ENCODE results near the gene EPHA2. TPM values are rescaled to one million over a fixed set of nuclear protein-coding genes. Genes with fewer than 3 reads are reported as not detected.

The EPHA2 gene
- total and polyA plus RNA-seq, 4 donors = 17.5 to 35.6 (median 20.5) TPM

GRCh38 chr1:16139473-16139962 is 16.4 kb downstream of the EPHA2 start:
- TF ChIP-seq CTCF (IDR thresholded peaks at IDR 0.05; ENCODE audit: control extremely low read depth, extremely low read depth) = no peak
- WGBS, 2 donors = 76 to 78% methylated on average over 3 of the region's 3 CpGs
- H3K36me3 ChIP-seq (ENCODE audit: control insufficient read depth in 4 of 4, insufficient read depth in 4 of 4, low read length in 4 of 4) = peaks cover 0 to 30% (median 6%) of the 10 kb centered on the region in 4 donors
- ATAC-seq (ENCODE audit: insufficient read depth, low FRiP score) = no peak
- DNase-seq = no peak
- peak overlapping the region in 1 of 2 donors; percentile 43 for H3K27ac ChIP-seq (ENCODE audit: low read depth in 1 of 2, low read length in 1 of 2)
- H3K27me3 ChIP-seq (ENCODE audit: control insufficient read depth in 3 of 3, insufficient read depth in 3 of 3, low read length in 2 of 3) = no peaks in the 10 kb centered on the region
- no peak overlapping the region for H3K4me3 ChIP-seq
- H3K9ac ChIP-seq (ENCODE audit: insufficient read depth in 1 of 2, low read length in 2 of 2) = no peak overlapping the region
- H3K9me3 ChIP-seq (ENCODE audit: control insufficient read depth in 4 of 4, insufficient read depth in 3 of 4, low read length in 3 of 4) = no peaks in the 10 kb centered on the region
- H3K4me1 ChIP-seq (ENCODE audit: control insufficient read depth in 5 of 5, insufficient read depth in 5 of 5, low read length in 5 of 5) = peaks cover 0 to 43% (median 19%) of the 10 kb centered on the region in 5 donors

- H3K27ac ChIP-seq (ENCODE audit: low read depth in 1 of 2, low read length in 1 of 2) = peak overlapping the region in 1 of 2 donors; percentile 43
- peaks cover 0 to 36% (median 16%) of the 10 kb centered on the region in 5 donors for H3K4me1 ChIP-seq (ENCODE audit: control insufficient read depth in 5 of 5, insufficient read depth in 5 of 5, low read length in 5 of 5)
- peaks cover 0 to 37% (median 8%) of the 10 kb centered on the region in 4 donors for H3K36me3 ChIP-seq (ENCODE audit: control insufficient read depth in 4 of 4, insufficient read depth in 4 of 4, low read length in 4 of 4)
- no peak overlapping the region for H3K9ac ChIP-seq (ENCODE audit: insufficient read depth in 1 of 2, low read length in 2 of 2)
- no peak overlapping the region for H3K4me3 ChIP-seq
- ATAC-seq (ENCODE audit: insufficient read depth, low FRiP score) (no peak), DNase-seq (peak in 1 of 3 donors; percentile 50)
- H3K27me3 ChIP-seq (ENCODE audit: control insufficient read depth in 3 of 3, insufficient read depth in 3 of 3, low read length in 2 of 3) = no peaks in the 10 kb centered on the region
- 65 to 74% methylated on average over 9 of the region's 9 CpGs for WGBS, 2 donors
- no peak for TF ChIP-seq CTCF (IDR thresholded peaks at IDR 0.05; ENCODE audit: control extremely low read depth, extremely low read depth)
- H3K9me3 ChIP-seq (ENCODE audit: control insufficient read depth in 4 of 4, insufficient read depth in 3 of 4, low read length in 3 of 4) = no peaks in the 10 kb centered on the region
Measured at GRCh38 chr1:16138772-16139221, 17.1 kb downstream of the EPHA2 start.

GRCh38 chr1:16137890-16138467 is 17.9 kb downstream of the EPHA2 start:
- Histone ChIP-seq H3K4me1 (ENCODE audit: control insufficient read depth in 5 of 5, insufficient read depth in 5 of 5, low read length in 5 of 5) (peaks cover 0 to 28% (median 16%) of the 10 kb centered on the region in 5 donors), H3K27ac (ENCODE audit: low read depth in 1 of 2, low read length in 1 of 2) (no peak overlapping the region), H3K9ac (ENCODE audit: insufficient read depth in 1 of 2, low read length in 2 of 2) (no peak overlapping the region), H3K27me3 (ENCODE audit: control insufficient read depth in 3 of 3, insufficient read depth in 3 of 3, low read length in 2 of 3) (no peaks in the 10 kb centered on the region), H3K36me3 (ENCODE audit: control insufficient read depth in 4 of 4, insufficient read depth in 4 of 4, low read length in 4 of 4) (peaks cover 0 to 38% (median 10%) of the 10 kb centered on the region in 4 donors), H3K4me3 (no peak overlapping the region), H3K9me3 (ENCODE audit: control insufficient read depth in 4 of 4, insufficient read depth in 3 of 4, low read length in 3 of 4) (no peaks in the 10 kb centered on the region)
- DNase-seq (no peak), ATAC-seq (ENCODE audit: insufficient read depth, low FRiP score) (no peak)
- WGBS, 2 donors = 95 to 96% methylated on average over 31 of the region's 31 CpGs
- TF ChIP-seq CTCF (IDR thresholded peaks at IDR 0.05; ENCODE audit: control extremely low read depth, extremely low read depth) = no peak

Measured in lung (tissue), 12 donors.